Measurements from ENCODE around the gene IGF1R.
"Not testable (repeated sequence)": the region's sequence is repeated elsewhere in the genome, so short reads cannot be mapped to it uniquely, and the experiment has no call there.

Gene IGF1R

DNA sequence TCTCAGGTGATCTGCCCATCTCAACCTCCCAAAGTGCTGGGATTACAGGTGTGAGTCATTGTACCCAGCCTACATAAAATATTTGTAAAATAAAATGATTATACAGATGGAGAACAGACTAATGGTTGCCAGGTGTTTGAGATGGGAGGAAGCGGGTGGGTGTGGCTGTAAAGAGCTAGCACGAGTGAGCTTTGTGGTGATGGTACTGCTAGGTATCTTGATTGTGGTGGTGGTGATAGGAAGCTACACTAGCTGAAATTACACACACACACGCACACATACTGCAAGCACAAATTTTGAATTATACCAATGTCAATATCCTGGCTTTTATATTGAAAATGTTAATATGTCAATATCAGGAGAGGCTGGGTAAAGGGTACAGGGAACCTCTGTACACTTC, 353.9 kb downstream of the IGF1R start:
- DNase-seq (ENCODE audit: low read depth) = no peak

DNA sequence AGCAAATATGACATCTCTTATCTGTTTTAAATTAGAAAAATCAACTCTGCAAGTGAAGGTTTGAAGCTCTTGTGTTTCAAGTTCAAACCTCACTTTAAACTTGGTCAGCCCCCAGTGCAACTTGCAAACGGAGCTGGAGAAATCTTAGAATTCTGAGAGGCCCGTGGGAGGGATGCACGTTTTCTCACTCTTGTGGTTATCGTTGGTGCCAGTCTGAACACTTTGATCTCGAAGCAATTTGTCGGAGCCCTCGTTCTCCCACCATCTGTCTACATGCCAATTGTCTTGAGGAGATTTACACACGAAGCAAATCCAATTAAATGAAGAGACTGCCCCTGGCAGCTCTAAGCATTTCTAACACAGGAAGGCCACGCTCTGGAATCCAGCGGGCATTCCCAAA, 355.0 kb downstream of the IGF1R start:
- not testable (repeated sequence) for DNase-seq (ENCODE audit: low read depth)

- DNase-seq (ENCODE audit: low read depth) = not testable (repeated sequence)
These were observed 356.9 kb downstream of the IGF1R start for GRCh38 chr15:99004998-99005974.

GRCh38 chr15:99006146-99006545, 357.8 kb downstream of the IGF1R start:
- DNase-seq (ENCODE audit: low read depth) = no peak

- DNase-seq (ENCODE audit: low read depth) = no peak
These were observed 358.7 kb downstream of the IGF1R start for GRCh38 chr15:99006904-99007495.

DNA sequence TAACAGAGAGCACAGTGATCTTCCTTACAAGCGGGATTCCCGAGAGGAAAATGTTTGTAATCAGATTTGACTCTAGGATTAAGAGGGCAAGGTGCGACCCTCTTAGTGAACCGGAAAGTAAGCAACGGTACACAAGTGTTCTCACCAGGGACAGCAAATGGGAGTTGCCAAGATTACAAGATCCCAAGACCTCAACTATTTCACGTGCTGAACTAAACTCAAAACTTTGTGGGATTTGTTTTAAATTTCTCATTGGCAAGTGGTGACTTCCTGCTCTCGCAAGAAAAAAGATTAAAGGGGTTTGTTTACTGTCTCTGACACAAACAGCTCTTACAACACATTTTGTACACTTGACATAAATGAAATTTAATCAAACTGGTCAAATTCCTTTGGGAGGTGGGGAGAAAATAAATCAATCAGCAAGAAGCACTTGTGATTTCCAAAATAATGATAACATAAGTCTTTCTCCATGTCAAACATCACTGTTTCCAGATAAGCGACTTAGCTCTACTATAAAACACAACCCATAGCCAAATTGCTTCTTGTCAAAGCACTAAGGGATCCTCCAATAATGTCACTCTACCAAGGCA, 361.5 kb downstream of the IGF1R start:
- no peak for DNase-seq (ENCODE audit: low read depth)

DNA sequence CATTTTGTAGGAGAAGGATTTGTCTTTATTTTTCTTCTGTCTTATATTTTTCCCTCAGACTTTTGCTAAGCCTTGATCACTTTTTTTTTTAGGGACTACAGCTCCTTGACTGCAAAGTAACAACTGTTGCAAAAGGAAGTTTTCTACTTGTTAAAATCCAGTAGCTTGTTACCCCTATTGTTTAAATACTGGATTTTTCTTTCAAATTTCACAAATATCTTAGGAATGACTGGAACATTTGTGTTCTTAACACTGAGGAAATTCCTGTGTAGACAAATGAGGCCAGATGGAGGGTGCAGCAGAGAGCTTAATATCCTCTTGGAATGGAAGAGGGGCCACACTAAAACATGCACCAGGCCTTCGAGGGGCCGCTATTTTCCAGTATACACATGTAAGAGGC, 362.4 kb downstream of the IGF1R start:
- DNase-seq (ENCODE audit: low read depth) = no peak

Measured in activated T-helper 1 cell treated with Interleukin-2 at 50 U/mL for 16 hours (primary cell).